HEK293 (cell line): Measurements from ENCODE around the gene CIITA.

Source experiments
- KLF10 ChIP-seq: fragments of 450-650 bp; IDR thresholded peaks from 2 replicates; pipeline ENCODE4 v1.5.1; 2018; ENCODE audit warnings: missing biosample characterization, mild to moderate bottlenecking, missing genetic modification characterization
- KLF8 ChIP-seq: fragments of 450-650 bp; formaldehyde crosslinking; IDR thresholded peaks from 2 replicates; pipeline ENCODE4 v1.5.1; 2016; ENCODE audit warnings: missing biosample characterization, missing genetic modification characterization
- SP7 ChIP-seq: fragments of 450-650 bp; formaldehyde crosslinking; IDR thresholded peaks from 2 replicates; pipeline ENCODE4 v1.5.1; 2016; ENCODE audit warnings: missing biosample characterization, missing genetic modification characterization
- WT1 ChIP-seq: fragments of 450-650 bp; formaldehyde crosslinking; IDR thresholded peaks from 2 replicates; pipeline ENCODE4 v1.5.1; 2016; ENCODE audit warnings: missing biosample characterization, missing genetic modification characterization
- ZBTB1 ChIP-seq: fragments of 450-650 bp; formaldehyde crosslinking; IDR thresholded peaks from 2 replicates; pipeline ENCODE4 v1.5.1; 2016; ENCODE audit warnings: missing biosample characterization, missing genetic modification characterization
- ZEB2 ChIP-seq: fragments of 450-650 bp; formaldehyde crosslinking; IDR thresholded peaks from 2 replicates; pipeline ENCODE4 v1.5.1; 2016; ENCODE audit warnings: missing biosample characterization, missing genetic modification characterization
- ZFP37 ChIP-seq: fragments of 450-650 bp; formaldehyde crosslinking; IDR thresholded peaks from 2 replicates; pipeline ENCODE4 v1.5.1; 2016; ENCODE audit warnings: missing biosample characterization, missing genetic modification characterization
- ZNF48 ChIP-seq: fragments of 450-650 bp; formaldehyde crosslinking; IDR thresholded peaks from 2 replicates; pipeline ENCODE4 v1.5.1; 2016; ENCODE audit warnings: missing biosample characterization, missing genetic modification characterization
- ZNF529 ChIP-seq: fragments of 450-650 bp; formaldehyde crosslinking; IDR thresholded peaks from 2 replicates; pipeline ENCODE4 v1.5.1; 2017; ENCODE audit warnings: missing genetic modification characterization, missing biosample characterization; ENCODE audit not compliant: insufficient replicate concordance
- ZNF555 ChIP-seq: fragments of 450-650 bp; formaldehyde crosslinking; conservative IDR thresholded peaks from 2 replicates; pipeline ENCODE4 v1.5.1; 2017; ENCODE audit warnings: missing biosample characterization, mild to moderate bottlenecking, missing genetic modification characterization, inconsistent platforms
- ZNF600 ChIP-seq: fragments of 450-650 bp; formaldehyde crosslinking; IDR thresholded peaks from 2 replicates; pipeline ENCODE4 v1.5.1; 2016; ENCODE audit warnings: missing biosample characterization, missing genetic modification characterization
- ZNF629 ChIP-seq: fragments of 450-650 bp; formaldehyde crosslinking; IDR thresholded peaks from 2 replicates; pipeline ENCODE4 v1.5.1; 2017; ENCODE audit warnings: missing biosample characterization, missing genetic modification characterization
- ZNF660 ChIP-seq: fragments of 450-650 bp; IDR thresholded peaks from 2 replicates; pipeline ENCODE4 v1.5.1; 2018; ENCODE audit warnings: missing biosample characterization, mild to moderate bottlenecking, missing genetic modification characterization
- TF ChIP-seq, protein P1 (sequence below): fragments of 450-650 bp; formaldehyde crosslinking; IDR thresholded peaks from 2 replicates; pipeline ENCODE4 v1.5.1; 2016; ENCODE audit warnings: missing biosample characterization, missing genetic modification characterization
- TF ChIP-seq, protein P2 (sequence below): fragments of 450-650 bp; formaldehyde crosslinking; IDR thresholded peaks from 2 replicates; pipeline ENCODE4 v1.5.1; 2017; ENCODE audit warnings: missing biosample characterization, missing genetic modification characterization
- TF ChIP-seq, protein P3 (sequence below): fragments of 450-650 bp; formaldehyde crosslinking; IDR thresholded peaks from 2 replicates; pipeline ENCODE4 v1.5.1; 2016; ENCODE audit warnings: missing biosample characterization, missing genetic modification characterization
- TF ChIP-seq, protein P4 (sequence below): fragments of 450-650 bp; formaldehyde crosslinking; IDR thresholded peaks from 2 replicates; pipeline ENCODE4 v1.5.1; 2016; ENCODE audit warnings: missing biosample characterization, missing genetic modification characterization
- TF ChIP-seq, protein P5 (sequence below): fragments of 450-650 bp; formaldehyde crosslinking; IDR thresholded peaks from 2 replicates; pipeline ENCODE4 v1.5.1; 2016; ENCODE audit warnings: missing biosample characterization, missing genetic modification characterization
- TF ChIP-seq, protein P6 (sequence below): fragments of 450-650 bp; formaldehyde crosslinking; IDR thresholded peaks from 2 replicates; pipeline ENCODE4 v1.5.1; 2016; ENCODE audit warnings: missing biosample characterization, missing genetic modification characterization
- TF ChIP-seq, protein P7 (sequence below): fragments of 450-650 bp; IDR thresholded peaks from 2 replicates; pipeline ENCODE4 v1.5.1; 2018; ENCODE audit warnings: missing biosample characterization, mild to moderate bottlenecking, missing genetic modification characterization

The CIITA gene

DNA sequence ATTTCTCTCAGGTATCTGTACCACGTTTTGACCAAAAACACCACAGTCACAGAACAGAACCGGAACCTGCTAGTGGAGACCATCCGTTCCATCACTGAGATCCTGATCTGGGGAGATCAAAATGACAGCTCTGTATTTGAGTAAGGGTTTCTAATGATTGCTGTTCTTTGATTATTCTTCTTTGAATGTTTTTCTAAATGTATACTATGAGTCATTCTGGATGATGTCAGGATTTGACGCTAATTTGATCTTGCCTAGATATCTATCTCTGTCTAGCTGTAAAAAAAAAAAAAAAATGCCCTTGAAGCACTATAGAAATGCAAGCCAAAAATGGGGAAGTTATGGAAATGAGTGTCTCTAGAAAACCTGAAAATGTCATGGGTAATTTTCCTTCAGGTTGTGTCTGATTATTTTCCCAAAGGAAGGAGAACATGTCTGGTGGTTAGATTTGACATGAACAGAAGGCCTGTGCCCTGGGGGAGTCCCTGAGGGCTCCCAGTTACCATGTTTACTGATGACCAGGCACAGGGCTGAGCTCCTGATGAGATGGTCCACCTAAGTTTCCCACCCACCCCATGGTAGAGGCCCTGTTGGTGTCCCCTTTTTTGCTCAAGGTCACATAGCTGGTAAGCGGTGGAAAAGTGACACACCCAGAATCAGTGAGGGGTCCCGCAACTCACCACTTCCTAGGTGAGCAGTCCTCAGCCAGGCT, 80.9 kb downstream of the CIITA start (continued):
- TF ChIP-seq, protein P1, sequence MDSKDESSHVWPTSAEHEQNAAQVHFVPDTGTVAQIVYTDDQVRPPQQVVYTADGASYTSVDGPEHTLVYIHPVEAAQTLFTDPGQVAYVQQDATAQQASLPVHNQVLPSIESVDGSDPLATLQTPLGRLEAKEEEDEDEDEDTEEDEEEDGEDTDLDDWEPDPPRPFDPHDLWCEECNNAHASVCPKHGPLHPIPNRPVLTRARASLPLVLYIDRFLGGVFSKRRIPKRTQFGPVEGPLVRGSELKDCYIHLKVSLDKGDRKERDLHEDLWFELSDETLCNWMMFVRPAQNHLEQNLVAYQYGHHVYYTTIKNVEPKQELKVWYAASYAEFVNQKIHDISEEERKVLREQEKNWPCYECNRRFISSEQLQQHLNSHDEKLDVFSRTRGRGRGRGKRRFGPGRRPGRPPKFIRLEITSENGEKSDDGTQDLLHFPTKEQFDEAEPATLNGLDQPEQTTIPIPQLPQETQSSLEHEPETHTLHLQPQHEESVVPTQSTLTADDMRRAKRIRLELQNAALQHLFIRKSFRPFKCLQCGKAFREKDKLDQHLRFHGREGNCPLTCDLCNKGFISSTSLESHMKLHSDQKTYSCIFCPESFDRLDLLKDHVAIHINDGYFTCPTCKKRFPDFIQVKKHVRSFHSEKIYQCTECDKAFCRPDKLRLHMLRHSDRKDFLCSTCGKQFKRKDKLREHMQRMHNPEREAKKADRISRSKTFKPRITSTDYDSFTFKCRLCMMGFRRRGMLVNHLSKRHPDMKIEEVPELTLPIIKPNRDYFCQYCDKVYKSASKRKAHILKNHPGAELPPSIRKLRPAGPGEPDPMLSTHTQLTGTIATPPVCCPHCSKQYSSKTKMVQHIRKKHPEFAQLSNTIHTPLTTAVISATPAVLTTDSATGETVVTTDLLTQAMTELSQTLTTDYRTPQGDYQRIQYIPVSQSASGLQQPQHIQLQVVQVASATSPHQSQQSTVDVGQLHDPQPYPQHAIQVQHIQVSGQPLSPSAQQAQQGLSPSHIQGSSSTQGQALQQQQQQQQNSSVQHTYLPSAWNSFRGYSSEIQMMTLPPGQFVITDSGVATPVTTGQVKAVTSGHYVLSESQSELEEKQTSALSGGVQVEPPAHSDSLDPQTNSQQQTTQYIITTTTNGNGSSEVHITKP (tag by site-specific recombination): peak; percentile 65
- TF ChIP-seq ZFP37 (peak; percentile 16; the same call in 1 of the 2 replicates), ZNF48 (tag by site-specific recombination) (no peak), ZEB2 (tag by site-specific recombination) (peak; percentile 79), ZBTB1 (tag by site-specific recombination) (no peak), SP7 (tag by site-specific recombination) (peak; percentile 78), ZNF555 (tag by site-specific recombination) (no peak), ZNF660 (tag by site-specific recombination) (no peak), ZNF629 (tag by site-specific recombination) (peak; percentile 92), WT1 (tag by site-specific recombination) (no peak), ZNF600 (tag by site-specific recombination) (peak; percentile 35; the same call in 1 of the 2 replicates), KLF10 (peak; percentile 47; the same call in 1 of the 2 replicates), ZNF529 (tag by site-specific recombination) (no peak), KLF8 (tag by site-specific recombination) (peak; percentile 63)
- TF ChIP-seq, protein P2, sequence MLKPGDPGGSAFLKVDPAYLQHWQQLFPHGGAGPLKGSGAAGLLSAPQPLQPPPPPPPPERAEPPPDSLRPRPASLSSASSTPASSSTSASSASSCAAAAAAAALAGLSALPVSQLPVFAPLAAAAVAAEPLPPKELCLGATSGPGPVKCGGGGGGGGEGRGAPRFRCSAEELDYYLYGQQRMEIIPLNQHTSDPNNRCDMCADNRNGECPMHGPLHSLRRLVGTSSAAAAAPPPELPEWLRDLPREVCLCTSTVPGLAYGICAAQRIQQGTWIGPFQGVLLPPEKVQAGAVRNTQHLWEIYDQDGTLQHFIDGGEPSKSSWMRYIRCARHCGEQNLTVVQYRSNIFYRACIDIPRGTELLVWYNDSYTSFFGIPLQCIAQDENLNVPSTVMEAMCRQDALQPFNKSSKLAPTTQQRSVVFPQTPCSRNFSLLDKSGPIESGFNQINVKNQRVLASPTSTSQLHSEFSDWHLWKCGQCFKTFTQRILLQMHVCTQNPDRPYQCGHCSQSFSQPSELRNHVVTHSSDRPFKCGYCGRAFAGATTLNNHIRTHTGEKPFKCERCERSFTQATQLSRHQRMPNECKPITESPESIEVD (tag by site-specific recombination): peak; percentile 61; the same call in 1 of the 2 replicates
- TF ChIP-seq, protein P3, sequence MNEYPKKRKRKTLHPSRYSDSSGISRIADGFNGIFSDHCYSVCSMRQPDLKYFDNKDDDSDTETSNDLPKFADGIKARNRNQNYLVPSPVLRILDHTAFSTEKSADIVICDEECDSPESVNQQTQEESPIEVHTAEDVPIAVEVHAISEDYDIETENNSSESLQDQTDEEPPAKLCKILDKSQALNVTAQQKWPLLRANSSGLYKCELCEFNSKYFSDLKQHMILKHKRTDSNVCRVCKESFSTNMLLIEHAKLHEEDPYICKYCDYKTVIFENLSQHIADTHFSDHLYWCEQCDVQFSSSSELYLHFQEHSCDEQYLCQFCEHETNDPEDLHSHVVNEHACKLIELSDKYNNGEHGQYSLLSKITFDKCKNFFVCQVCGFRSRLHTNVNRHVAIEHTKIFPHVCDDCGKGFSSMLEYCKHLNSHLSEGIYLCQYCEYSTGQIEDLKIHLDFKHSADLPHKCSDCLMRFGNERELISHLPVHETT: peak; percentile 90
- TF ChIP-seq, protein P4, sequence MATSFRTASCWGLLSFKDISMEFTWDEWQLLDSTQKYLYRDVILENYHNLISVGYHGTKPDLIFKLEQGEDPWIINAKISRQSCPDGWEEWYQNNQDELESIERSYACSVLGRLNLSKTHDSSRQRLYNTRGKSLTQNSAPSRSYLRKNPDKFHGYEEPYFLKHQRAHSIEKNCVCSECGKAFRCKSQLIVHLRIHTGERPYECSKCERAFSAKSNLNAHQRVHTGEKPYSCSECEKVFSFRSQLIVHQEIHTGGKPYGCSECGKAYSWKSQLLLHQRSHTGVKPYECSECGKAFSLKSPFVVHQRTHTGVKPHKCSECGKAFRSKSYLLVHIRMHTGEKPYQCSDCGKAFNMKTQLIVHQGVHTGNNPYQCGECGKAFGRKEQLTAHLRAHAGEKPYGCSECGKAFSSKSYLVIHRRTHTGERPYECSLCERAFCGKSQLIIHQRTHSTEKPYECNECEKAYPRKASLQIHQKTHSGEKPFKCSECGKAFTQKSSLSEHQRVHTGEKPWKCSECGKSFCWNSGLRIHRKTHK (tag by site-specific recombination): no peak
- TF ChIP-seq, protein P5, sequence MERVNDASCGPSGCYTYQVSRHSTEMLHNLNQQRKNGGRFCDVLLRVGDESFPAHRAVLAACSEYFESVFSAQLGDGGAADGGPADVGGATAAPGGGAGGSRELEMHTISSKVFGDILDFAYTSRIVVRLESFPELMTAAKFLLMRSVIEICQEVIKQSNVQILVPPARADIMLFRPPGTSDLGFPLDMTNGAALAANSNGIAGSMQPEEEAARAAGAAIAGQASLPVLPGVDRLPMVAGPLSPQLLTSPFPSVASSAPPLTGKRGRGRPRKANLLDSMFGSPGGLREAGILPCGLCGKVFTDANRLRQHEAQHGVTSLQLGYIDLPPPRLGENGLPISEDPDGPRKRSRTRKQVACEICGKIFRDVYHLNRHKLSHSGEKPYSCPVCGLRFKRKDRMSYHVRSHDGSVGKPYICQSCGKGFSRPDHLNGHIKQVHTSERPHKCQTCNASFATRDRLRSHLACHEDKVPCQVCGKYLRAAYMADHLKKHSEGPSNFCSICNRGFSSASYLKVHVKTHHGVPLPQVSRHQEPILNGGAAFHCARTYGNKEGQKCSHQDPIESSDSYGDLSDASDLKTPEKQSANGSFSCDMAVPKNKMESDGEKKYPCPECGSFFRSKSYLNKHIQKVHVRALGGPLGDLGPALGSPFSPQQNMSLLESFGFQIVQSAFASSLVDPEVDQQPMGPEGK (tag by site-specific recombination): no peak
- TF ChIP-seq, protein P6, sequence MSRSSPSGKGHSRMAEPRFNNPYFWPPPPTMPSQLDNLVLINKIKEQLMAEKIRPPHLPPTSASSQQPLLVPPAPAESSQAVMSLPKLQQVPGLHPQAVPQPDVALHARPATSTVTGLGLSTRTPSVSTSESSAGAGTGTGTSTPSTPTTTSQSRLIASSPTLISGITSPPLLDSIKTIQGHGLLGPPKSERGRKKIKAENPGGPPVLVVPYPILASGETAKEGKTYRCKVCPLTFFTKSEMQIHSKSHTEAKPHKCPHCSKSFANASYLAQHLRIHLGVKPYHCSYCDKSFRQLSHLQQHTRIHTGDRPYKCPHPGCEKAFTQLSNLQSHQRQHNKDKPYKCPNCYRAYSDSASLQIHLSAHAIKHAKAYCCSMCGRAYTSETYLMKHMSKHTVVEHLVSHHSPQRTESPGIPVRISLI (tag by site-specific recombination): peak; percentile 91
- TF ChIP-seq, protein P7, sequence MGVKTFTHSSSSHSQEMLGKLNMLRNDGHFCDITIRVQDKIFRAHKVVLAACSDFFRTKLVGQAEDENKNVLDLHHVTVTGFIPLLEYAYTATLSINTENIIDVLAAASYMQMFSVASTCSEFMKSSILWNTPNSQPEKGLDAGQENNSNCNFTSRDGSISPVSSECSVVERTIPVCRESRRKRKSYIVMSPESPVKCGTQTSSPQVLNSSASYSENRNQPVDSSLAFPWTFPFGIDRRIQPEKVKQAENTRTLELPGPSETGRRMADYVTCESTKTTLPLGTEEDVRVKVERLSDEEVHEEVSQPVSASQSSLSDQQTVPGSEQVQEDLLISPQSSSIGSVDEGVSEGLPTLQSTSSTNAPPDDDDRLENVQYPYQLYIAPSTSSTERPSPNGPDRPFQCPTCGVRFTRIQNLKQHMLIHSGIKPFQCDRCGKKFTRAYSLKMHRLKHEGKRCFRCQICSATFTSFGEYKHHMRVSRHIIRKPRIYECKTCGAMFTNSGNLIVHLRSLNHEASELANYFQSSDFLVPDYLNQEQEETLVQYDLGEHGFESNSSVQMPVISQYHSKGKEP (tag by site-specific recombination): no peak
